Activated CD8-positive, alpha-beta T cell treated with anti-CD3 and anti-CD28 coated beads, Interleukin-2, amount 10 ng/mL, durations not matched to agents 7 days and 5 days (primary cell): ENCODE measurements around the gene CASZ1. TPM values are rescaled to one million over a fixed set of nuclear protein-coding genes. Genes with fewer than 3 reads are reported as not detected.

Experiments used
- ATAC-seq: fragments of 150-1000 bp; cut with Tn5 transposase; one replicate; pipeline ENCODE4 v1.10.0; 2021; ENCODE audit warnings: moderate library complexity
- CTCF ChIA-PET: fragments of 350-600 bp; sonication (Branson Sonifier 250); formaldehyde crosslinking; loops from one replicate; lab custom pipeline; 2021; ENCODE audit warnings: antibody characterized with exemption; lab: Charles Lee
- POLR2A ChIA-PET: fragments of 350-600 bp; sonication (Branson Sonifier 250); formaldehyde crosslinking; loops from one replicate; lab custom pipeline; 2021; ENCODE audit warnings: antibody characterized with exemption; lab: Charles Lee
- DNase-seq: peaks from one replicate; pipeline ENCODE4 v3.0.0-alpha.2; 2020
- H3K27ac Mint-ChIP-seq: one replicate; pipeline ENCODE4 v1.8.0; 2021; ENCODE audit warnings: mild to moderate bottlenecking, mixed read lengths
- H3K27me3 Mint-ChIP-seq: one replicate; pipeline ENCODE4 v1.8.0; 2021; ENCODE audit warnings: low read depth, mixed read lengths
- H3K36me3 Mint-ChIP-seq: one replicate; pipeline ENCODE4 v1.8.0; 2021; ENCODE audit warnings: low read depth, mixed read lengths
- H3K4me1 Mint-ChIP-seq: one replicate; pipeline ENCODE4 v1.8.0; 2021; ENCODE audit warnings: low read depth, mixed read lengths
- H3K4me3 Mint-ChIP-seq: one replicate; pipeline ENCODE4 v1.8.0; 2021; ENCODE audit warnings: mild to moderate bottlenecking, mixed read lengths
- H3K9me3 Mint-ChIP-seq: one replicate; pipeline ENCODE4 v1.8.0; 2022; ENCODE audit warnings: mixed read lengths; ENCODE audit not compliant: insufficient read depth
- total RNA-seq, 2 experiments: library from RNA; stranded (reverse); gene quantifications; one replicate each; pipeline ENCODE4 v1.2.3, GENCODE V29; 2021

CASZ1 gene
- total RNA-seq, 2 experiments from 2014 or later: 9.9 to 10.2 TPM

GRCh38 chr1:10678402-10678801, 118.0 kb downstream of the CASZ1 start:
- CTCF ChIA-PET: no interaction called here
- POLR2A ChIA-PET: no interaction called here

GRCh38 chr1:10677491-10678391, 118.7 kb downstream of the CASZ1 start:
- Mint-ChIP-seq H3K9me3 (no peaks in the 10 kb centered on the region), H3K27ac (no peak overlapping the region), H3K4me3 (no peak overlapping the region), H3K27me3 (no peaks in the 10 kb centered on the region), H3K36me3 (no peaks in the 10 kb centered on the region), H3K4me1 (no peaks in the 10 kb centered on the region)
- CTCF ChIA-PET: interaction anchor here (0.6 to 0.8 kb wide), 2 partner anchors 15 to 183 kb away, joined by 3 read pairs; no protein-coding TSS in a partner anchor
- ATAC-seq (no peak), DNase-seq (no peak)
- POLR2A ChIA-PET: no interaction called here

More at GRCh38 chr1:10678402-10678801, 118.0 kb downstream of the CASZ1 start:
- Mint-ChIP-seq H3K27ac (no peak overlapping the region), H3K4me3 (no peak overlapping the region), H3K9me3 (no peaks in the 10 kb centered on the region), H3K4me1 (no peaks in the 10 kb centered on the region), H3K27me3 (no peaks in the 10 kb centered on the region), H3K36me3 (no peaks in the 10 kb centered on the region)
- ATAC-seq (no peak), DNase-seq (no peak)

- H3K27me3 Mint-ChIP-seq: no peaks in the 10 kb centered on the region
- H3K36me3 Mint-ChIP-seq: no peaks in the 10 kb centered on the region
- H3K27ac Mint-ChIP-seq: no peak overlapping the region
- POLR2A ChIA-PET: no interaction called here
- no peaks in the 10 kb centered on the region for H3K4me1 Mint-ChIP-seq
- DNase-seq (no peak), ATAC-seq (no peak)
- CTCF ChIA-PET: interaction anchor here (0.6 to 0.8 kb wide), 2 partner anchors 16 to 182 kb away, joined by 3 read pairs; no protein-coding TSS in a partner anchor
- H3K9me3 Mint-ChIP-seq: no peaks in the 10 kb centered on the region
- H3K4me3 Mint-ChIP-seq: no peak overlapping the region
Observed at GRCh38 chr1:10676963-10677362, 119.5 kb downstream of the CASZ1 start.

GRCh38 chr1:10675813-10676212, 120.6 kb downstream of the CASZ1 start:
- ATAC-seq (no peak), DNase-seq (no peak)
- H3K27ac Mint-ChIP-seq: no peak overlapping the region
- H3K27me3 Mint-ChIP-seq: no peaks in the 10 kb centered on the region
- no peak overlapping the region for H3K4me3 Mint-ChIP-seq
- H3K4me1 Mint-ChIP-seq: no peaks in the 10 kb centered on the region
- ChIA-PET POLR2A (no interaction called here), CTCF (no interaction called here)
- no peaks in the 10 kb centered on the region for H3K36me3 Mint-ChIP-seq
- H3K9me3 Mint-ChIP-seq: no peaks in the 10 kb centered on the region

- no peaks in the 10 kb centered on the region for H3K4me1 Mint-ChIP-seq
Observed at GRCh38 chr1:10674700-10675609, 121.5 kb downstream of the CASZ1 start.

GRCh38 chr1:10674222-10674621, 122.2 kb downstream of the CASZ1 start:
- H3K4me3 Mint-ChIP-seq: no peak overlapping the region
- H3K36me3 Mint-ChIP-seq: no peaks in the 10 kb centered on the region
- POLR2A ChIA-PET: no interaction called here
- ATAC-seq (no peak), DNase-seq (no peak)
- H3K27ac Mint-ChIP-seq: no peak overlapping the region
- H3K27me3 Mint-ChIP-seq: no peaks in the 10 kb centered on the region
- CTCF ChIA-PET: no interaction called here
- H3K4me1 Mint-ChIP-seq: no peaks in the 10 kb centered on the region
- H3K9me3 Mint-ChIP-seq: no peaks in the 10 kb centered on the region

More at GRCh38 chr1:10674700-10675609, 121.5 kb downstream of the CASZ1 start:
- H3K27ac Mint-ChIP-seq: no peak overlapping the region
- no peaks in the 10 kb centered on the region for H3K27me3 Mint-ChIP-seq
- ChIA-PET CTCF (no interaction called here), POLR2A (no interaction called here)
- ATAC-seq (no peak), DNase-seq (no peak)
- no peak overlapping the region for H3K4me3 Mint-ChIP-seq
- H3K9me3 Mint-ChIP-seq: no peaks in the 10 kb centered on the region
- H3K36me3 Mint-ChIP-seq: no peaks in the 10 kb centered on the region

- POLR2A ChIA-PET: interaction anchor here (0.7 kb wide), 1 partner anchor 16 kb away, joined by 3 read pairs; no protein-coding TSS in a partner anchor
- no peaks in the 10 kb centered on the region for H3K9me3 Mint-ChIP-seq
- no peaks in the 10 kb centered on the region for H3K36me3 Mint-ChIP-seq
- no peaks in the 10 kb centered on the region for H3K4me1 Mint-ChIP-seq
- no peak overlapping the region for H3K4me3 Mint-ChIP-seq
- CTCF ChIA-PET: no interaction called here
- ATAC-seq (no peak), DNase-seq (no peak)
- H3K27me3 Mint-ChIP-seq: no peaks in the 10 kb centered on the region
- no peak overlapping the region for H3K27ac Mint-ChIP-seq
Observed at GRCh38 chr1:10673109-10673711, 123.2 kb downstream of the CASZ1 start.

- no peak for DNase-seq
Observed at GRCh38 chr1:10672343-10673050, 123.9 kb downstream of the CASZ1 start.

GRCh38 chr1:10671622-10672342, 124.7 kb downstream of the CASZ1 start:
- POLR2A ChIA-PET: no interaction called here
- H3K36me3 Mint-ChIP-seq: no peaks in the 10 kb centered on the region
- CTCF ChIA-PET: no interaction called here
- no peaks in the 10 kb centered on the region for H3K27me3 Mint-ChIP-seq
- no peaks in the 10 kb centered on the region for H3K4me1 Mint-ChIP-seq
- H3K9me3 Mint-ChIP-seq: no peaks in the 10 kb centered on the region
- DNase-seq (no peak), ATAC-seq (no peak)
- no peak overlapping the region for H3K4me3 Mint-ChIP-seq
- no peak overlapping the region for H3K27ac Mint-ChIP-seq

More at GRCh38 chr1:10672343-10673050, 123.9 kb downstream of the CASZ1 start:
- Mint-ChIP-seq H3K9me3 (no peaks in the 10 kb centered on the region), H3K27me3 (no peaks in the 10 kb centered on the region), H3K36me3 (no peaks in the 10 kb centered on the region), H3K4me3 (no peak overlapping the region), H3K27ac (no peak overlapping the region), H3K4me1 (no peaks in the 10 kb centered on the region)
- no peak for ATAC-seq
- POLR2A ChIA-PET: no interaction called here
- CTCF ChIA-PET: no interaction called here

- no peaks in the 10 kb centered on the region for H3K36me3 Mint-ChIP-seq
- no peak for DNase-seq
- POLR2A ChIA-PET: no interaction called here
- no peak overlapping the region for H3K27ac Mint-ChIP-seq
- no peaks in the 10 kb centered on the region for H3K9me3 Mint-ChIP-seq
- H3K4me3 Mint-ChIP-seq: no peak overlapping the region
- no peak for ATAC-seq
- CTCF ChIA-PET: no interaction called here
- no peaks in the 10 kb centered on the region for H3K4me1 Mint-ChIP-seq
- H3K27me3 Mint-ChIP-seq: no peaks in the 10 kb centered on the region
Observed at GRCh38 chr1:10671090-10671489, 125.4 kb downstream of the CASZ1 start.
